ENCODE results near the gene LRRC72. TPM values are rescaled to one million over a fixed set of nuclear protein-coding genes. Genes with fewer than 3 reads are reported as not detected.

LRRC72 gene
- total RNA-seq, 1 donor, result not detected

- no peak for DNase-seq (ENCODE audit: low read depth in 2 of 3, low spot score in 2 of 3)
Measured at GRCh38 chr7:16615228-16615627, 88.6 kb downstream of the LRRC72 start.

GRCh38 chr7:16616122-16616521, 89.5 kb downstream of the LRRC72 start:
- no peak for DNase-seq (ENCODE audit: low read depth in 2 of 3, low spot score in 2 of 3)

- no peak for DNase-seq (ENCODE audit: low read depth in 2 of 3, low spot score in 2 of 3)
Measured at GRCh38 chr7:16616542-16616941, 89.9 kb downstream of the LRRC72 start.

- peak in 1 of 3 donors; percentile 11 for DNase-seq (ENCODE audit: low read depth in 2 of 3, low spot score in 2 of 3)
Measured at GRCh38 chr7:16619979-16620408, 93.4 kb downstream of the LRRC72 start.

GRCh38 chr7:16626388-16626787, 99.8 kb downstream of the LRRC72 start:
- no peak for DNase-seq (ENCODE audit: low read depth in 2 of 3, low spot score in 2 of 3)

- DNase-seq (ENCODE audit: low read depth in 2 of 3, low spot score in 2 of 3), result no peak
Measured at GRCh38 chr7:16627236-16627635, 100.6 kb downstream of the LRRC72 start.

GRCh38 chr7:16630654-16631053, 104.0 kb downstream of the LRRC72 start:
- no peak for DNase-seq (ENCODE audit: low read depth in 2 of 3, low spot score in 2 of 3)

Other genes starting within 250 kb of the LRRC72 start
- 2.7 TPM for gene CRPPA, start 105.3 kb upstream of the LRRC72 start, total RNA-seq
- gene SOSTDC1, start 61.1 kb upstream of the LRRC72 start, total RNA-seq, result under 0.01 TPM
- gene ANKMY2, start 118.9 kb downstream of the LRRC72 start, total RNA-seq, result 13.7 TPM
- 42.3 TPM for gene BZW2, start 119.4 kb downstream of the LRRC72 start, total RNA-seq
- 8.3 TPM for gene TSPAN13, start 226.9 kb downstream of the LRRC72 start, total RNA-seq

All from hematopoietic multipotent progenitor cell (in vitro differentiated cells).